Stimulated activated naive CD8-positive, alpha-beta T cell treated with anti-CD3 and anti-CD28 coated beads, Interleukin-15, Interleukin-2, amounts not matched to agents 100 U/mL and 50 U/mL, for 24 hours (primary cell): Measurements from ENCODE around the gene FNDC10.
"Not testable (repeated sequence)": the region's sequence is repeated elsewhere in the genome, so short reads cannot be mapped to it uniquely, and the experiment has no call there.

Experiments
- ATAC-seq: fragments of 150-1000 bp; cut with Tn5 transposase; one replicate; pipeline ENCODE4 v1.10.0; 2021
- DNase-seq: peaks from one replicate; pipeline ENCODE4 v3.0.0; 2021

The FNDC10 gene

DNA sequence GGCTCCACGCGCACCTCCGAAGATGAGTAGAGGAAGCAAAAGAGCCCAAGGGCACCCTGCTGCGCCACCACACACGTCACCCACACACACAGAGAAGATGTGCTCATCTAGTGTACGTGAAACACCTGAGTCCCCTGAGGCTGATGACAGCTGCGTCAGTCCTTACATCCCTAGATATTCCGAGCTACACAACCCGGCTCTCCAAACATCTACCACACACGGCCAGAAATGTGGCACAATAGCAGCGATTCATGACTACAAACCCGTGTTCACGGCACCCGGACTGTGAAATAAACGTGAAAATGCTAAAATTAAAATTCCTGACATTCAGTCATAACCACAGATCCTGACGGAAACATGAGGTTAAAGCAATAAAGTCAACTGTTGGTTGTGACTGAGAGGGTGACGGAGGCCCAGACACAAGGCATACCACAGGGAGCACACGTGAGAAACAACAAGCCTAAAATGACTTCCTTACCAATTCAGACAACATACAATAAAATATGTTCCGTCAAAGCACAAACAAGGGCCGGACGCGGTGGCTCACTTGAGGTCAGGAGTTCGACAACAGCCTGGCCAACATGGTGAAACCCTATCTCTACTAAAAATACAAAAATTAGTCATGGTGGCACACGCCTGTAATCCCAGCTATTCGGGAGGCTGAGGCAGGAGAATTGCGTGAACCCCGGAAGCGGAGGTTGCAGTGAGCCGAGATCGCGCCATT, 32.6 kb downstream of the FNDC10 start:
- no peak for DNase-seq
- no peak for ATAC-seq

DNA sequence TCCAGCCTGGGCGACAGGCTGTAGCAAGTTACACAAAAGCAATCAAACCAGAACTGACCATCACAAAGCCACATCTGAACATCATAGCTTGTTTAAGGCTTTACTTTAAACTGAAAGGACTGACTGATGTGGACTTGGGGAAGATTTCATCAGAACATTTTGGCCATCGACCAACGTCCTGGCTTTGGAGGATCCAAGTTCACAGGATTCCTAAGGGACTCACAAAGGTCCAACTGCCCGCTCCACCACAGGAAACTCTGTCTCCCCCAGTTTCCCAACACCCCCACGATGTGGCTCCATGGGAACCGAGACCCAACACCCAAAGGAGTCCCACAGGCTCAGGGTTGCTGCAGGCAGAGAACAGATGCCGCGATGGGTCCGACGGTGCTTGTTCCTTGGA, 34.6 kb downstream of the FNDC10 start:
- no peak for DNase-seq
- ATAC-seq, result no peak

DNA sequence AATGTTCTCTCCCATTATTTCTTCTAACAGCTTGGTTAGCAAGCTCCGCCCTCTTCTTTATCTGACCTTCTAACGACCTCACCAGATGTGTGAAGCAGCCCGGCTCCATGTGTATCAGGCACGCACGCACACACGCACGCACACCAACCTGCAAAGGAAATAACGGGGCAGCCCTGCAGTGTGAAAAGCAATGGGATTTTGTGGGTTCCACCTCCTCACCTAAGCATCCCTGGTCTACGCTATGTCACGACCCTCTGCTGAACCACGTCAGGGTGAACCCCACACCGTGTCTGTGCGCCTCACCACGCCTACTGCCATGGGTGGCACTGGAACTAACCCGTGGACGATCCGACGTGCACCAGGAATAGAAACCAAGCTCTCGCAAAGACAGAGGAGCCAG, 35.7 kb downstream of the FNDC10 start:
- ATAC-seq (no peak), DNase-seq (no peak)

DNA sequence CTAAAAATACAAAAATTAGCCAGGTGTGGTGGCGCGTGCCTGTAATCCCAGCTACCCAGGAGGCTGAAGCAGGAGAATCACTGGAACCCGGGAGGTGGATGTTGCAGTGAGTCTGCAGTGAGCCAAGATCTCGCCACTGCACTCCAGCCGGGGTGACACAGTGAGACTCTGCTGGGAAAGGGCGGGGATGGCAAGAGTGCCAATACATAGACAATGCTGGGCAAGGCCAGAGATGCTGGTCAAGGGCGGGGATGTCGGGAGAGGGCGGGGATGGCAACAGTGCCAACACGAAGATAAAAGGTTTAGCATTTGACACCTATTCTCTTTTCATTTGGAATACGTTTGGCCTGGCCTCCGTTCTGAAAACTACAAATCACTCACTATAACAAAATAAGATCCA, 36.2 kb downstream of the FNDC10 start:
- ATAC-seq (no peak), DNase-seq (no peak)

DNA sequence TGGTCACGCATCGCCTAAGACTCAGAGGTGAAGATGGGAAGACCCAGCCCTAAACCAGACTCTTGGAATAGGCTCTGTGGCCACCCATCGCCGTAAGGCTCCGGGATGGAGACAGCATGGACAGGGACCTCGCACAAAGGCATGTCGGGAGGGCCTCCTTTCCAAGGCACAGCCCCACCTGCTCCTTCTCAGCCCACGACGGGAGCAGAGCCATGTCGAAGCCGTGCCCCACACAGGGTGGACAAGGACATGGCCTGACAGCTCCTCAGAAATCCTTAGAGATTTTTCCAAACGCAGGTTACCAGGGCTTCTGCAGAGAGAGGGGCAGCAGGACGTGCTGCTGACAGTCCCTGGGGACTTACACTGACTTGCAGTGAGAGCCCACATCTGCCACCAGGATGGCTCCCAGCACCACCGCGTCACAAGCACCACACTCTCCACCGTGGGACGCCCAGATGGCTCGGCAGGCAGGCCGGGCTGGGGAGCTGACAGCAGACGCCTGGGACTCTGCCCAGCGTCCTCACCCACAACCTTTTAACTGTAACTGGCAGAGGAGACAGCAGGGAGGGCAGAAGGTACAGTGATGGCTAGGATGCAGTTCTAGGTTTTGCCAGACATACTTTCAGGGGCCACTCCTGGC, 37.3 kb downstream of the FNDC10 start:
- DNase-seq (no peak), ATAC-seq (no peak)

DNA sequence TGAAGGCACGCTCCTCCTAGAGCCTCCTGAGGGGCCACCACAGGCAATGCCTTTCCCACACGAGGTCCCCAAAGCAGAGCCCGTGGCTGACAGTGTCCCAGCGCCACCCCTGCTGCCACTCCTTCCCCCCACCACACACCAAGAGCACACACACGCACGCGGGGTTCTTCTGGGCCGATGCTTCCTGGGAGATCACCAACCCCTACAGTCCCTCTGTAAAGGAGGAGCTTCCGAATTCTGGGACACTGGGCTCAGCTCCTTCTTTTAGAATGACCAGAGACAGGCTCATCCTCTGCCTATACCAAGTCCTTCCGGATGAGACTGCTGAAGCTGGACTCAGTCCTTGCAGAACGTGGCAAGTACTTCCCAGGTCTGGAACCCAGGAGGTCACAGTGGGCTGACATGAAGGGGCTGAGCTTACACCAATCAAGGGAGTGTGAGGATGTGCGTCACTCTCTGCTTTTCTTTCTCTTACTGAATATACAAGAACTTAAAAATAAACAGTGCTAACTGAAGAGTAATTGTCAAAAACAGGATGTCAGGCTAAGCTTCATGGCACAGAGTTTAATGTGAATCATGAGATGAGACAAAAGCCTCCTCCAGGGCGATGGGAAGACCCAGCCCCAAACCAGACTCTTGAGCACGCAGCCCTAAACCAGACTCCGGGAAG, 38.0 kb downstream of the FNDC10 start:
- no peak for DNase-seq
- ATAC-seq, result no peak

DNA sequence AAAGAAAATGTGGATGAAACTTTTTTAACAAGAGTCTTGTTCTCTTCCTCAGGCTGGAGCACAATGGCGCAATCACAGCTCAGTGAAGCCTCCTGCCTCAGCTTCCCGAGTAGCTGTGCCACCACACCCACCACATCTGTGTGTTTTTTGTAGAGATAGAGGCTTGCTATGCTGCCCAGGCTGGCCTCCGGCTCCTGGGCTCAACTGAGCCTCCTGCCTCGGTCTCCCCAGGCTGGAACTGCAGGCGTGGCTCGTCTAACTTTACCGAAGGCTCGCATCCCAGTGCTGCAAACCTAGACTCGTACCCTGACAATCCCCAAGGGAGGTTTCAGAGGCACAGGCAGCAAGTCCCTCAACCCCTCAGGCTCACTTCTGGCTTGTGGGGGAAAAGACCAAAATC, 39.8 kb downstream of the FNDC10 start:
- DNase-seq (no peak), ATAC-seq (no peak)

DNA sequence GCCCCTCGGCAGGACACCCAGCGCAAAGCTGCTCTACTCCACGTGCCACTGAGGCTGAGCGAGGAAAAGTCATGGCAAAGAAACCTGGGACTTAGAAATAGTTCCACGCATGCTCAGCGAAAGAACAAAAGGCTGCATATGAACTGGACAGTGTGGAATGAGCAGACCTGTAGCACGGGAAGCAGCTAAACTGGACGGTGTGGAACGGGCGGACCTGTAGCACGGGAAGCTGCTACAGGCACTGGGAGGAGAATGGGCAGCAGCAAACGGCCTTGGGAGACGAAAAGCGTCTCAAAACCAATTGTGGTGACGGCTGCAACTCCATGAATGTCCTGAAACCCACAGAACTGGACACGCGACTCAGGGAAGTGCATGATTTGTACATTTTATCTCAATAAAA, 40.9 kb downstream of the FNDC10 start:
- DNase-seq (no peak), ATAC-seq (no peak)

DNA sequence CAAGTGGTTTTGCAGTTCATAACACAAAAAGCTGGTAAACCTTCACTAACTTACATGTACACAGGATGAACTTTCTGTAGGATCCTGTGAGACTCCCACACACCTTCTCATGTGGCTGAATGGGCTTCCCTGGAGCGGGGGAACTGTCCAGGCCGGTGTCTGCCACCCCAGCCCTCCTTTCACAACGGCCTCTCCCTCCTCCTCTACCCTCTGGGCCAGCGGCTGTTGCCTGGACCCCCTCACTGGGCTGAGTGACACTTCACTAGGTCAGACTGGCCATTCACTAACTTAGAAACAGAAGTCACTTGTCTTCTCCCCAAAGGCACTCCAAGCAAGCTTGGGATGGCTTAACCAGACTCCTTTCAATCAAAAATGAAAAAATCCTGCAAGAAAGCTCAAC, 41.3 kb downstream of the FNDC10 start:
- DNase-seq, result no peak
- ATAC-seq, result no peak

DNA sequence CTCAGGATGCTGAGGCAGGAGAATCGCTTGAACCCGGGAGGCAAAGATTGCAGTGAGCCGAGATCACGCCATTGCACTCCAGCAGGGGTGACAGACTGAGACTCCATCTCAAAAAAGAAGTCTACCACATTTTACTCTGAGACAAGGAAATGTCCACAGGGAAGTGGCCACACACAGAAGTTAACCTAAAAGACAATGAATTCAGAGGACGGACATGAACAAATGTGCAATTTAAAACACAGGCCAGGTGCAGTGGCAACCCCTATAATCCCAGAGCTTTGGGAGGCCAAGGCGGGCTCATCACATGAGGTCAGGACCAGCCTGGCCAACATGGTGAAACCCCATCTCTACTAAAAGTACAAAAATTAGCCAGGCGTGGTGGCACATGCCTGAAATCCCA, 42.2 kb downstream of the FNDC10 start:
- DNase-seq, ATAC-seq: not testable (repeated sequence)

DNA sequence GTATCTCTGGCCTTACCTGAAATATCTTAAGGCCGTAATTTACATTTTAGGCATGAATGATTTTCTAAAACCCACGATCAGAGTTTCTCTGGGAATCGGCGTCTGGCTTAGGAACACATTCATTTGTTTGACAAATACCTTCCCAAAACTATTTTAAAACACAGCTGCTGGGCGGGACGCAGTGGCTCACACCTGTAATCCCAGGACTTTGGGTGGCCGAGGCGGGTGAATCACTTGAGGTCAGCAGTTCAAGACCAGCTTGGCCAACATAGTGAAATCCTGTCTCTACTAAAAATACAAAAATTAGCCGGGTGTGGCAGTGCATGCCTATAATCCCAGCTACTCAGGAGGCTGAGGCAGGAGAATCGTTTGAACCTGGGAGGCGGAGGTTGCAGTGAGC, 43.0 kb downstream of the FNDC10 start:
- DNase-seq, ATAC-seq: not testable (repeated sequence)

DNA sequence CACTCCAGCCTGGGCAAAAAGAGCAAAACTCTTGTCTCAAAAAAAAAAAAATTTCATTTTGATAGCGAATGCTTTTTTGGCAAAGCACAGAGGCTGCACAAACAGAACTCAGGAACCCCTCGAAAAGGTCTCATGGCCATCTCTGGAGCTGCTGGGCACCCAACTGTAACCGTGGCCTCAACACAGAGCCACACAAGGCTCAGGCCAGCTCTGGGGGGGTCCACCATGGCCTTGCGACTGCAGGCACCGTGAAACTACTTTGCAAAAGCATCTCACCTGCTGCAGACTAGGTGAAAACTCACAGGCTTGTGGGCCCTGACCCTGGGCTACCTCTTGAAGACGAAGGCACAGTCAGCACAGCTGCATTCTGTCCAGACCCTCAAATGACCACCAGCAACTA, 43.4 kb downstream of the FNDC10 start:
- ATAC-seq (no peak), DNase-seq (no peak)

DNA sequence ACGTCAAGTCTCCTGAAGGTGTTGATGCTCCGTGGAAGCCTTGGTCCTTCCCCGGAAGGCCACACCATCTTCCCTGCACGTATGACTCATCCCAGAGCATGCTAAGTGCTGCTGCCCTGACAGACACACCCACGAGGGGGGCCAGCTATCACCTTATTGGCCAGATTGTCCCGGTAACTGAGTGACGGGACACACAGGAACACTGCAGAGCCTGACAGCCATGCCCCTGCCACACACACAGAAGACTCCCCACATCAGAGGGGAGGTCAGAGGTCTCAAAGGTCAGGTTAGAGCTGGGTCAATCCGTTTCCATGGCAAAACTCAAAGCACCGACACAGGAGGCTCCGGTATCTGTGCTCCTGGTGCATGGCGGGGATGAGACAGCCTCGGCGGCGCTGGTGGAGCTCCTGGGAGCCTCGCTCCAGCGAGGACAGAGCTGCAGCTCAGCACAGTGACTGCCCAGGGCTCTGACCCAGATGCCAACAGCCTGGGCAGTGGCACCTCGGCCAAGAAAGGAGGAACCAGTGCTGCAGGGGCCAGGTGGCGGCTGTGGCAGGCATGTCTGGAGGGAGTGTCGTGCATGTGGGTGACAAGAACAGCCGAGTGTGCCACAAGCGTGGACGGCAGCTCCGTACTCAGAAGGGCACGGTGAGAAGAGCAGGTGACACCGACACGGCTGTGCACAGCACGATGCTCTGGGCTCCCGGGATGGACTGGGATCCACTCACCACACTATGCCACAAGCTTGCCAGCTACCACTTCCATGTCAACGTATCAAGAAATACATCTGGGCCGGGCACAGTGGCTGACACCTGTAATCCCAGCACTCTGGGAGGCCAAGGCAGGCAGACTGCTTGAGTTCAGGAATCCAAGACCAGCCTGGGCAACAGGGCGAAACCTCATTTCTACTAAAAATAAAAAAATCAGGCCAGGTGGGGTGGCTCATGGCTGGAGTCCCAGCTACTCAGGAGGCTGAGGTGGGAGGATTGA, 44.7 kb downstream of the FNDC10 start:
- no peak for ATAC-seq
- DNase-seq, result no peak

DNA sequence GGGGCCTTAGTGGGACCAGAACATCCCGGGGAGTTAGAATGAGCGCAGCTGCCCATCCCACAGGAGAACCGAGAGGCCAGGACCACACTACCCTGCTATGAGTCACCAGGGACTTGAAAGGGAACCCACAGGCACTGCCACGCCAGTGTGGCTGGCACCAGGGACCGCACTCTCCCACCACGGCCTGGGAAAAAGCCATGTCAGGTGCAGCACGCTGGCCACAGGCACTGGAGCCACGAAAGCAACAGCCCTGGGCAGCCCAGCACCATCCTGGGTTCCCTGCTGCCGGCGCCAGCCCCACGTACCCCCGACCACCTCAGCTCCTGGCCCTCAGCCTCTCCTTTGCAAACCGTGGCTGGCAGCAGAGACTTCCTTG, 45.4 kb downstream of the FNDC10 start:
- DNase-seq (no peak), ATAC-seq (no peak)

DNA sequence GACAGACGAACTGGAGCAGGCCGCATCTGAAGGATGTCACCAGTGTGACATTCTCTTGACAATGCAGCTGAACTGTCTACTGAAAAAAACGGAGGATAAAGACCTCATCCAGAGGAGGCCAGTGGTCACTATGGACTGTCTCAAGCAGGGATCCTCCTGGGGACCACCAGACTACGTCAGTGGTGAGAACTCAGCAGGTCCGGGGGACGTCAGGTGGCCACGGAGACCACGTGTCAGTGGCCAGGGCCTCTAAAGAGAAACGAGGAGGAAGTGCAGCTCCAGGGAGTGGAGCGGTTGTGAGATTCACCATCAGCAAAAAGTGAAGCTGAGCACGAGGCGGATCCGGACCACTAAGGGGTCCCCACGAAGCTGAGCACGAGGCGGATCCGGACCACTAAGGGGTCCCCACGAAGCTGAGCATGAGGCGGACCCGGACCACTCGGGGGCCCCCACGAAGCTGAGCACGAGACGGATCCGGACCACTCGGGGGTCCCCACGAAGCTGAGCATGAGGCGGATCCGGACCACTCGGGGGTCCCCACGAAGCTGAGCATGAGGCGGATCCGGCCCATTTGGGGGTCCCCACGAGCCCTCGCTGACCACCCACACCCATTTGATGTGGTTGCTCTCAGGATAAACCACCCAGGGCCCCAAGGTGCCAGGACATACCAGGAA, 46.0 kb downstream of the FNDC10 start:
- DNase-seq, result no peak

DNA sequence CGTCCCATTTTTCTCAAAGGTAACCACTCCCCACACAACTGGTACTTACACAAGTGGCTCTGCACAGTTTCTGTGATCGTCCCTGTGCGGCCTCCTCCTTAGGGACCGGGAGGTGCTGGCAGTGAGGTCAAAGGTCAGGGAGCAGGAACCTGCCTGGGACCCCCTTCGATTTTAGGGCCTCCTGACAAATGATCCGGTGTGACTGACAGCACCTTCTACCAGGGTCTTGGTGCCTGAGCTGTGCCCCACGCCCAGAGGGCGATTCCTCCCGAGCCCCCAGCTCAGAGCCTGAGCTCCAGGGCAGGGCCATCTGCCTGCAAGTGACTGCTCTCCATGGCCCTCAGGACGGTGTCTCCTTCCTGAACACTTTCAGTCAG, 47.7 kb downstream of the FNDC10 start:
- DNase-seq (no peak), ATAC-seq (no peak)

More for the DNA sequence above, 46.0 kb downstream of the FNDC10 start:
- ATAC-seq, result no peak

DNA sequence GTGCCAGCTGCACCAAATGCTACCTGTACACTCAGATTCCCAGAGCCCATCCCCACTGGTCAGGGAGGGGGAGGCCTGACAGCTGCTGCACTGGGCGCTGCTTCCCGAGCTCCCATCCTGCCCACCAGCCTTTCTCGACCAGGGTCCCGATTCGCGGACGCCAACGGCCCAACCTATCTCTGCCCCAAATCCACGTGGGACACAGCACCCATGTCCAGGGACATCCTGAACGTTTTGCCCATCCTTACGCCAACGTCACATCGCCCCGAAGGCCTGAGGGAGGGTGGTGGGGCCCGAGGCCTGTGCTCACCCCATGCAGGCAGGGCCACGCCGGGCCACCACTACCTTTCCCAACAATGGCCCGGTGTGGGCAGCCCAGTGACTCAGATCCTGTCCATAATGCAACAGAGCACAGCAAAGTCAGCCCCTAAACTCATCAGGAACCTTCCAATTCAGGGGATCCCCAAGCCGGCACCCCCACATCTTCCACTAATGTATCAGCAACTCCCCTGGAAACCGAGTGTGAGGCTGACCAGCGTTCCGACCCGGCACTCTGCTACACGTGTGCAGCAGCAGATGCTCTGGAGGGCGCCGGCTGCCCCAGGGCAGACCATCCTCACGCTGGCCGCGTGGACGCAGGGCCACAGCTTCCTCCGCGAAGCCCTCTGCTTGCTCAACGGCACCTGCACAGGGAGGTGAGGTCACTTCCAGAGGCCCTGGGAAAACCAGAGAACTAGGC, 48.2 kb downstream of the FNDC10 start:
- ATAC-seq, result no peak
- DNase-seq, result no peak

DNA sequence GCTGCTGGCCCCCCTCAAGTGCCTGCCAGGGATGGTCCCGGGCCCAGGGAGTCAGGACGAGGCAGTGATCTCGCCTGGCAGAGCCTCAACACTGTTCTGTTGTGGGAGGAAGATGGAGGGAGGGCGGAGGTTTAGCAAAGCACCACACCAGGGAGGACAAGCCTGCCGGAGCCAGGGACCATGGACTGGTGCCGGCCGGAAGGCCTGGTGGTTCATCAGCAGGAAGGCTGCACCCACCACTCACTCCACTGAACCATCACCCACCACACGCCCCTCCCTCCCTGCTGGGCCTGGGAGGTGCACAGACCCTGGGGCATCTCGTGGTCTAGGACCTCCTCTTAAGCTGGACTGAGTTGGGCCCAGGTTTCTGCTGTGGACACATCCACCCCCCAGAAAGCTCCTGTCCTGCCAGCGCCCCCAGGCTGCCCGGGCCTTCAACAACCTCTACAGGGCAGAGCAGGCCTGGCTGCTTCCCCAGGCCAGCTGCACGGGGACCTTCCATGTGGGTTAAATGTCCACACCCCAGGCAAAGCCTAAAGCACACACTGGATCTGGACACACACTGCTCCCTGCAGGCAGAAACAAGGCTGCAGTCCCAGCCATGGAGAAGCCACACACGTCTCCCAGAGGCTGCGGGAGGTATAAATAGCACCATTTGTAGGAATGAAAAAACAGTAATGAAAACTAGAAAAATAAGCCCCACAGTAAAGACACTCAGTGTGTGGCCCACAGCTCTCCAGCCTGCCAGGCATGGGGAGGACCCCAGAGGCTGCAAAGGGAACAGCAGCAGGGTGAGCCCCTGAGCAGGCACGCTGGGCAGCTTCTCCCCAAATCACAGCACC, 49.1 kb downstream of the FNDC10 start:
- no peak for DNase-seq
- peak; percentile 16 for ATAC-seq

DNA sequence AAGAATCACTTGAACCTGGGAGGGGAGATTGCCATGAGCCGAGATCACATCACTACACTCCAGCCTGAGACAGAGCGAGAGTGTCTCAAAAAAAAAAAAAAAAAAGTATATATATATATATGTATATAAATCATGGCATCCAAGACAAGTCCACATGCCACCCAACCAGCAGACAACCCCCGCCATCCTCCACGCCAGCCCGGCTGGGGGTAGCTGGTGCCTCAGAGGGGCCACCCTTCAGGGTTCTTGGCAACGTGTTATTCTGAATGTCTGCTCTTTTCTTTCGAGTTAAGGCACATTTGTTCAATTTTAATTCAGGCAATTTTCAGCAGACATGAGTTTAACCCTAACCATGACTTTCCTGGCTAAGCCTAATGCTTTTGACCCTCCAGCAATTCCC, 49.8 kb downstream of the FNDC10 start:
- ATAC-seq (no peak), DNase-seq (no peak)

DNA sequence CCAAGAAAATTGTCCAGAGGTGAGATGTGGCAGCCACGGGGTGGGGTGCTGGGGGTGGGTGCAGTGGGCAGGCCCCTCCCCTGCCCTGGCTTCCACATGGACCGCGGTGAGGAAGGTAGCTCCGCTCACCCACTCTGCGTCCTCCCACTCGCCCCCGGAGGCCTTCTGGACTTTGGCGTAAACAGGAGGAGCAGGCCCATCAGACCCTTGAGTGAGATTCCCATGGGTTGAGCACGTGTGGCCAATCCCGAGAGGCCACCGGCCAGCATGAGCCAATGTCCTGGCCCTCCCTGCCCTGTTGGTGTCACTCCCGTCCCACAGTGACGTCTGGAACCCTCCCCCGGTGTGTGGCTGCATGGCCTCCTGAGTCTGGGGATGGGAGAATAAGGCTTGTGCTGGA, 51.3 kb downstream of the FNDC10 start:
- ATAC-seq (no peak), DNase-seq (no peak)
